ENCODE measurements around the gene FANK1.

- no peak for TF ChIP-seq CTCF (conservative IDR thresholded peaks at IDR 0.05; ENCODE audit: low read length)
- no peak for TF ChIP-seq EZH2phosphoT487 (IDR thresholded peaks at IDR 0.05; ENCODE audit: borderline replicate concordance, low read depth, low read length)
Measured at GRCh38 chr10:125967533-125967932, 71.2 kb downstream of the FANK1 start.
